Measurements from ENCODE around the gene ZNF502.

The ZNF502 gene

GRCh38 chr3:44687898-44688297 lies 24.6 kb upstream of the ZNF502 start:
- WGBS, 2 experiments: 44% methylated on average over 1 of the region's 1 CpG; no CpG with 5 or more reads in 1 of the 2 experiments
- no peak overlapping the region for H3K4me3 ChIP-seq (ENCODE audit: insufficient read depth, low read depth, low read length)
- no peaks in the 10 kb centered on the region for H3K27me3 ChIP-seq (ENCODE audit: control insufficient read depth, insufficient read depth, low read length, poor library complexity, severe bottlenecking)
- H3K9me3 ChIP-seq (ENCODE audit: control insufficient read depth, low read length): no peaks in the 10 kb centered on the region
- H3K4me1 ChIP-seq (ENCODE audit: control insufficient read depth, insufficient read depth, low read length): no peaks in the 10 kb centered on the region
- H3K27ac ChIP-seq (ENCODE audit: insufficient read depth, low read depth, low read length, poor library complexity, severe bottlenecking): no peak overlapping the region
- H3K36me3 ChIP-seq (ENCODE audit: control insufficient read depth, insufficient read depth, low read length): peaks cover 8% of the 10 kb centered on the region

- H3K36me3 ChIP-seq (ENCODE audit: control insufficient read depth, insufficient read depth, low read length): peaks cover 41% of the 10 kb centered on the region
- no peak overlapping the region for H3K4me3 ChIP-seq (ENCODE audit: insufficient read depth, low read depth, low read length)
- peaks cover 22% of the 10 kb centered on the region for H3K9me3 ChIP-seq (ENCODE audit: control insufficient read depth, low read length)
- no peaks in the 10 kb centered on the region for H3K27me3 ChIP-seq (ENCODE audit: control insufficient read depth, insufficient read depth, low read length, poor library complexity, severe bottlenecking)
- H3K27ac ChIP-seq (ENCODE audit: insufficient read depth, low read depth, low read length, poor library complexity, severe bottlenecking): no peak overlapping the region
- WGBS, 2 experiments: 95 to 97% methylated on average over 8 to 10 of the region's 10 CpGs
- no peaks in the 10 kb centered on the region for H3K4me1 ChIP-seq (ENCODE audit: control insufficient read depth, insufficient read depth, low read length)
Observed at GRCh38 chr3:44721231-44722102, 9.0 kb downstream of the ZNF502 start.

DNA sequence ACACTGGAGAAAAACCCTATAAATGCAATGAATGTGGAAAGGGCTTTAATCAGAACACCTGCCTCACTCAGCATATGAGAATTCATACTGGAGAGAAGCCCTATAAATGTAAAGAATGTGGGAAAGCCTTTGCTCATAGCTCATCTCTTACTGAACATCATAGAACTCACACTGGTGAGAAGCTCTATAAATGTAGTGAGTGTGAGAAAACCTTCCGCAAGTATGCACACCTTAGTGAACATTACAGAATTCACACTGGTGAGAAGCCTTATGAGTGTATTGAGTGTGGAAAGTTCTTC lies 9.6 kb downstream of the ZNF502 start:
- Histone ChIP-seq H3K9me3 (ENCODE audit: control insufficient read depth, low read length) (peaks cover 22% of the 10 kb centered on the region), H3K27me3 (ENCODE audit: control insufficient read depth, insufficient read depth, low read length, poor library complexity, severe bottlenecking) (no peaks in the 10 kb centered on the region), H3K27ac (ENCODE audit: insufficient read depth, low read depth, low read length, poor library complexity, severe bottlenecking) (no peak overlapping the region), H3K4me1 (ENCODE audit: control insufficient read depth, insufficient read depth, low read length) (no peaks in the 10 kb centered on the region), H3K4me3 (ENCODE audit: insufficient read depth, low read depth, low read length) (no peak overlapping the region), H3K36me3 (ENCODE audit: control insufficient read depth, insufficient read depth, low read length) (peaks cover 41% of the 10 kb centered on the region)
- 100% methylated on average over 1 of the region's 1 CpG for WGBS, 2 experiments

GRCh38 chr3:44729384-44729910 lies 17.0 kb downstream of the ZNF502 start, which contains the start of gene ZNF501:
TSS of gene ZNF501 (plus strand) at chr3:44729635. CDS start at chr3:44734422, 4,787 bp downstream.
- Histone ChIP-seq H3K27ac (ENCODE audit: insufficient read depth, low read depth, low read length, poor library complexity, severe bottlenecking) (no peak within 1 kb of the TSS), H3K4me3 (ENCODE audit: insufficient read depth, low read depth, low read length) (peak within 1 kb of the TSS; percentile 78), H3K36me3 (ENCODE audit: control insufficient read depth, insufficient read depth, low read length) (peaks cover 32% of the 10 kb centered on the region), H3K9me3 (ENCODE audit: control insufficient read depth, low read length) (peaks cover 9% of the 10 kb centered on the region), H3K27me3 (ENCODE audit: control insufficient read depth, insufficient read depth, low read length, poor library complexity, severe bottlenecking) (no peaks in the 10 kb centered on the region), H3K4me1 (ENCODE audit: control insufficient read depth, insufficient read depth, low read length) (no peaks in the 10 kb centered on the region)
- 5 to 6% methylated on average over 46 of the region's 46 CpGs for WGBS, 2 experiments

GRCh38 chr3:44734646-44735168 lies 22.2 kb downstream of the ZNF502 start:
- Histone ChIP-seq H3K27ac (ENCODE audit: insufficient read depth, low read depth, low read length, poor library complexity, severe bottlenecking) (no peak overlapping the region), H3K36me3 (ENCODE audit: control insufficient read depth, insufficient read depth, low read length) (peaks cover 40% of the 10 kb centered on the region), H3K27me3 (ENCODE audit: control insufficient read depth, insufficient read depth, low read length, poor library complexity, severe bottlenecking) (no peaks in the 10 kb centered on the region), H3K4me1 (ENCODE audit: control insufficient read depth, insufficient read depth, low read length) (no peaks in the 10 kb centered on the region), H3K4me3 (ENCODE audit: insufficient read depth, low read depth, low read length) (no peak overlapping the region), H3K9me3 (ENCODE audit: control insufficient read depth, low read length) (peaks cover 4% of the 10 kb centered on the region)
- WGBS, 2 experiments: 91 to 92% methylated on average over 3 of the region's 3 CpGs

GRCh38 chr3:44761101-44761423 lies 48.6 kb downstream of the ZNF502 start:
- Histone ChIP-seq H3K4me1 (ENCODE audit: control insufficient read depth, insufficient read depth, low read length) (no peaks in the 10 kb centered on the region), H3K9me3 (ENCODE audit: control insufficient read depth, low read length) (peaks cover 3% of the 10 kb centered on the region), H3K4me3 (ENCODE audit: insufficient read depth, low read depth, low read length) (peak overlapping the region; percentile 56), H3K36me3 (ENCODE audit: control insufficient read depth, insufficient read depth, low read length) (peaks cover 25% of the 10 kb centered on the region), H3K27me3 (ENCODE audit: control insufficient read depth, insufficient read depth, low read length, poor library complexity, severe bottlenecking) (no peaks in the 10 kb centered on the region), H3K27ac (ENCODE audit: insufficient read depth, low read depth, low read length, poor library complexity, severe bottlenecking) (no peak overlapping the region)
- 3 to 6% methylated on average over 15 of the region's 15 CpGs for WGBS, 2 experiments

DNA sequence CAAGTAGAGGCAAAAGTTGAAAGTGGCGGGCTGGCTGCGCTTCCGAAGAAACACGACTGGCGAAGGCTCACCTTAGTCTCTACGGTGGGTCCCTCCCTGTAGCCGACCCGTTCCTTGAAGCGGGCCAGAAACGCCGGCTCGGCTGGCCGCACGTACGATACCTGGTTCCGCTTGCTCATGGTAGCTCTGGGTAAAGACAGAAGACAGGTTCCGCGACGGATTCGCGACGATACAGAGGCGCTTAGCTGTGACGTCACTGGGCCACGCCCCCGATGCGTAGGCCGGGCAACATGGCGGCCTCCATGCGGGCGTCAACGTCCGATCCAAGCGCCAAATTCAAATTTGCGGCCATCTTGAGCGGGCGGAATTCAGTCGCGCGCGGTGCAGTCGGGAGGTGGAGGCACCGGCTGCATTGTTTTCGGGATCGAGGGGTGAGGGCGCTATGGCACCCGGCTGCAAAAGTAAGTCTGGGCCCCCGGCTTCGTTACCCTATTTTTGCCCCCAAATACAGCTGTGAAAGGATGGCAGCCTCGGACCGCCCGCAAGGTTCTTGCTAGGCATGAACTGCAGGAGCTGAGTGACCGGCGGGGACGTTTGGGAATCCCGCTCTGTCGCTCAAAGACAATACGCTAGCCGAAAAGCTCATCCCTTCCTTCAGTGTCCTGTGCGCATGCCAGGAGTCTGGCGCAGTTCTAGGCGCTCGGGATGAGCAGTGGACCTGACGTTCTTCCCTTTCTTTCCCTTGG lies 49.1 kb downstream of the ZNF502 start, which contains the start of the genes KIAA1143 and KIF15:
Gene KIAA1143, minus strand, starts transcription at position 196 of the 746 bp plus-strand sequence. Its CDS starts 17 bp downstream, at position 179.
Gene KIF15, plus strand, starts transcription at position 371 of the 746 bp plus-strand sequence. Its CDS starts 72 bp downstream, at position 443.
- 1% methylated on average over 64 of the region's 64 CpGs for WGBS, 2 experiments
- peaks cover 30% of the 10 kb centered on the region for H3K36me3 ChIP-seq (ENCODE audit: control insufficient read depth, insufficient read depth, low read length)
- peaks cover 3% of the 10 kb centered on the region for H3K9me3 ChIP-seq (ENCODE audit: control insufficient read depth, low read length)
- H3K4me1 ChIP-seq (ENCODE audit: control insufficient read depth, insufficient read depth, low read length): no peaks in the 10 kb centered on the region
- H3K4me3 ChIP-seq (ENCODE audit: insufficient read depth, low read depth, low read length): peak within 1 kb of the TSS; percentile 56
- peak within 1 kb of the TSS; percentile 91 for H3K27ac ChIP-seq (ENCODE audit: insufficient read depth, low read depth, low read length, poor library complexity, severe bottlenecking)
- H3K27me3 ChIP-seq (ENCODE audit: control insufficient read depth, insufficient read depth, low read length, poor library complexity, severe bottlenecking): no peaks in the 10 kb centered on the region

- Histone ChIP-seq H3K27ac (ENCODE audit: insufficient read depth, low read depth, low read length, poor library complexity, severe bottlenecking) (peak overlapping the region; percentile 91), H3K4me3 (ENCODE audit: insufficient read depth, low read depth, low read length) (peak overlapping the region; percentile 56), H3K9me3 (ENCODE audit: control insufficient read depth, low read length) (peaks cover 3% of the 10 kb centered on the region), H3K4me1 (ENCODE audit: control insufficient read depth, insufficient read depth, low read length) (no peaks in the 10 kb centered on the region), H3K36me3 (ENCODE audit: control insufficient read depth, insufficient read depth, low read length) (peaks cover 31% of the 10 kb centered on the region), H3K27me3 (ENCODE audit: control insufficient read depth, insufficient read depth, low read length, poor library complexity, severe bottlenecking) (no peaks in the 10 kb centered on the region)
- 0 to 2% methylated on average over 8 to 9 of the region's 9 CpGs for WGBS, 2 experiments
Observed at GRCh38 chr3:44762170-44762677, 49.8 kb downstream of the ZNF502 start.

GRCh38 chr3:44762690-44763089 lies 50.2 kb downstream of the ZNF502 start:
- H3K27me3 ChIP-seq (ENCODE audit: control insufficient read depth, insufficient read depth, low read length, poor library complexity, severe bottlenecking): no peaks in the 10 kb centered on the region
- peak overlapping the region; percentile 56 for H3K4me3 ChIP-seq (ENCODE audit: insufficient read depth, low read depth, low read length)
- WGBS, 2 experiments: 33 to 44% methylated on average over 3 to 5 of the region's 5 CpGs
- H3K36me3 ChIP-seq (ENCODE audit: control insufficient read depth, insufficient read depth, low read length): peaks cover 28% of the 10 kb centered on the region
- H3K9me3 ChIP-seq (ENCODE audit: control insufficient read depth, low read length): peaks cover 3% of the 10 kb centered on the region
- no peaks in the 10 kb centered on the region for H3K4me1 ChIP-seq (ENCODE audit: control insufficient read depth, insufficient read depth, low read length)
- H3K27ac ChIP-seq (ENCODE audit: insufficient read depth, low read depth, low read length, poor library complexity, severe bottlenecking): no peak overlapping the region

- no peaks in the 10 kb centered on the region for H3K27me3 ChIP-seq (ENCODE audit: control insufficient read depth, insufficient read depth, low read length, poor library complexity, severe bottlenecking)
- peaks cover 29% of the 10 kb centered on the region for H3K36me3 ChIP-seq (ENCODE audit: control insufficient read depth, insufficient read depth, low read length)
- H3K4me1 ChIP-seq (ENCODE audit: control insufficient read depth, insufficient read depth, low read length): no peaks in the 10 kb centered on the region
- H3K27ac ChIP-seq (ENCODE audit: insufficient read depth, low read depth, low read length, poor library complexity, severe bottlenecking): no peak overlapping the region
- H3K9me3 ChIP-seq (ENCODE audit: control insufficient read depth, low read length): peaks cover 1% of the 10 kb centered on the region
- H3K4me3 ChIP-seq (ENCODE audit: insufficient read depth, low read depth, low read length): no peak overlapping the region
Observed at GRCh38 chr3:44764248-44764647, 51.8 kb downstream of the ZNF502 start.
